T-cell (primary cell): ENCODE measurements around the gene TMEM129. TPM values are rescaled to one million over a fixed set of nuclear protein-coding genes. Genes with fewer than 3 reads are reported as not detected.
A peak's percentile ranks its signal among the peaks of the same experiment; 100 is the strongest.

ENCODE experiments used
- ATAC-seq, 4 experiments: fragments of 200-7000 bp in 3 of 4; fragments of 150-1000 bp in 1 of 4; cut with Tn5 transposase; replicated peaks in 1 of 4; 1 replicate in 3 of 4; 2 replicates in 1 of 4; pipeline ENCODE4 v1.10.0; 2021; ENCODE audit warnings: moderate library complexity in 3 of 4, mild to moderate bottlenecking in 2 of 4, moderate number of reproducible peaks in 1 of 4
- CTCF ChIA-PET, 2 donors: fragments of 300-600 bp; sonication (Branson Sonifier 250); formaldehyde crosslinking; loops; one replicate each; lab custom pipeline; 2022; ENCODE audit warnings: antibody characterized with exemption in 2 of 2; lab: Charles Lee
- POLR2A ChIA-PET, 2 donors: fragments of 300-600 bp; sonication (Branson Sonifier 250); formaldehyde crosslinking; loops; one replicate each; lab custom pipeline; 2022; ENCODE audit warnings: antibody characterized with exemption in 2 of 2; lab: Charles Lee
- DNase-seq, 35 experiments: peaks; one replicate each; pipeline versions ENCODE4 v3.0.0 to v3.0.0-alpha.2; 2013 to 2023
- H3K27ac ChIP-seq: one replicate; pipeline ENCODE4 v1.5.1; 2013; ENCODE audit warnings: low read length
- H3K27me3 ChIP-seq, 2 experiments: replicated peaks in 1 of 2; 1 replicate in 1 of 2; 2 replicates in 1 of 2; pipeline versions ENCODE4 v1.6.1 to v1.7.0; 2013; ENCODE audit warnings: low read length in 1 of 2, mixed read lengths in 1 of 2; ENCODE audit not compliant: control insufficient read depth in 2 of 2, insufficient read depth in 2 of 2; ENCODE audit errors: extremely low read depth in 1 of 2
- H3K36me3 ChIP-seq, 2 donors: 1 replicate in 1 of 2; 2 replicates in 1 of 2; pipeline versions ENCODE4 v1.6.1 to v1.7.0; 2013; ENCODE audit warnings: low read length in 1 of 2; ENCODE audit not compliant: control insufficient read depth in 2 of 2, insufficient read depth in 1 of 2; ENCODE audit errors: extremely low read depth in 1 of 2
- H3K4me1 ChIP-seq, 2 experiments: 1 replicate in 1 of 2; 2 replicates in 1 of 2; pipeline versions ENCODE4 v1.6.1 to v1.7.0; 2013; ENCODE audit warnings: low read length in 2 of 2, mixed read lengths in 1 of 2; ENCODE audit not compliant: insufficient read depth in 2 of 2, control insufficient read depth in 1 of 2; ENCODE audit errors: extremely low read depth in 1 of 2
- H3K4me3 ChIP-seq, 2 donors: 1 replicate in 1 of 2; 2 replicates in 1 of 2; pipeline versions ENCODE4 v1.5.1 to v1.7.0; 2013; ENCODE audit warnings: mild to moderate bottlenecking in 2 of 2, low read length in 1 of 2, moderate library complexity in 1 of 2; ENCODE audit not compliant: control insufficient read depth in 1 of 2; ENCODE audit errors: extremely low read depth in 1 of 2
- H3K9me3 ChIP-seq: 2 replicates; pipeline ENCODE4 v1.7.0; 2013
- H3K27ac Mint-ChIP-seq, 2 donors: one replicate each; pipeline ENCODE4 v1.8.0; 2020 to 2021; ENCODE audit warnings: mild to moderate bottlenecking in 2 of 2, mixed read lengths in 2 of 2
- H3K27me3 Mint-ChIP-seq, 2 donors: one replicate each; pipeline ENCODE4 v1.8.0; 2021 to 2022; ENCODE audit warnings: mixed read lengths in 2 of 2
- H3K36me3 Mint-ChIP-seq: one replicate; pipeline ENCODE4 v1.8.0; 2021; ENCODE audit warnings: mixed read lengths
- H3K4me1 Mint-ChIP-seq, 3 donors: one replicate each; pipeline ENCODE4 v1.8.0; 2020 to 2022; ENCODE audit warnings: mixed read lengths in 3 of 3, mild to moderate bottlenecking in 1 of 3
- H3K4me3 Mint-ChIP-seq, 3 donors: one replicate each; pipeline ENCODE4 v1.8.0; 2020 to 2022; ENCODE audit warnings: mild to moderate bottlenecking in 3 of 3, mixed read lengths in 3 of 3, moderate library complexity in 3 of 3
- H3K9me3 Mint-ChIP-seq, 3 donors: one replicate each; pipeline ENCODE4 v1.8.0; 2020 to 2022; ENCODE audit warnings: mixed read lengths in 3 of 3
- WGBS: methylation state at CpG from one replicate; pipeline ENCODE4 v1.1.5; 2013; ENCODE audit warnings: missing lambda C conversion rate; ENCODE audit not compliant: insufficient coverage; 5-methylcytosine and 5-hydroxymethylcytosine counted together
- total RNA-seq, 35 experiments: library from RNA in 6 of 35; stranded (reverse) in 6 of 35; fragments of 120-200 nt in 1 of 35; gene quantifications; one replicate each; pipeline versions ENCODE4 v1.2.1 to v1.2.4 and lab custom pipeline; 2013 to 2026

The TMEM129 gene
- total RNA-seq, 5 donors from 2014 or later (not counting 1 experiment from before 2014, with no cell fraction given) = 22.9 to 49.4 (median 46.3) TPM

- Histone ChIP-seq H3K4me1 (peaks cover 0 to 14% of the 10 kb centered on the region in 2 experiments), H3K9me3 (no peaks in the 10 kb centered on the region), H3K4me3 (no peak overlapping the region), H3K36me3 (no peaks in the 10 kb centered on the region), H3K27me3 (peaks cover 0 to 57% of the 10 kb centered on the region in 2 experiments), H3K27ac (no peak overlapping the region)
- DNase-seq (no peak), ATAC-seq (no peak)
- H3K36me3 Mint-ChIP-seq = no peaks in the 10 kb centered on the region
- peaks cover 0 to 9% (median 3%) of the 10 kb centered on the region in 3 donors for H3K4me1 Mint-ChIP-seq
- no peak overlapping the region for H3K27ac Mint-ChIP-seq
- CTCF ChIA-PET = no interaction called here
- 17% methylated on average over 30 of the region's 36 CpGs for WGBS
- no peaks in the 10 kb centered on the region for H3K9me3 Mint-ChIP-seq
- H3K4me3 Mint-ChIP-seq = no peak overlapping the region
- POLR2A ChIA-PET = no interaction called here
- peaks cover 7 to 28% of the 10 kb centered on the region in 2 donors for H3K27me3 Mint-ChIP-seq
These were observed 42.5 kb upstream of the TMEM129 start for GRCh38 chr4:1763550-1764080.

GRCh38 chr4:1763070-1763549 lies 42.0 kb upstream of the TMEM129 start:
- Histone ChIP-seq H3K27ac (no peak overlapping the region), H3K36me3 (no peaks in the 10 kb centered on the region), H3K27me3 (peaks cover 0 to 52% of the 10 kb centered on the region in 2 experiments), H3K9me3 (no peaks in the 10 kb centered on the region), H3K4me3 (no peak overlapping the region), H3K4me1 (peaks cover 0 to 14% of the 10 kb centered on the region in 2 experiments)
- Mint-ChIP-seq H3K27me3 (peaks cover 7 to 24% of the 10 kb centered on the region in 2 donors), H3K9me3 (no peaks in the 10 kb centered on the region), H3K36me3 (no peaks in the 10 kb centered on the region), H3K4me1 (peaks cover 0 to 6% (median 2%) of the 10 kb centered on the region in 3 donors), H3K4me3 (no peak overlapping the region), H3K27ac (no peak overlapping the region)
- DNase-seq = no peak
- no peak for ATAC-seq
- ChIA-PET POLR2A (no interaction called here), CTCF (no interaction called here)
- 41% methylated on average over 21 of the region's 31 CpGs for WGBS

DNA sequence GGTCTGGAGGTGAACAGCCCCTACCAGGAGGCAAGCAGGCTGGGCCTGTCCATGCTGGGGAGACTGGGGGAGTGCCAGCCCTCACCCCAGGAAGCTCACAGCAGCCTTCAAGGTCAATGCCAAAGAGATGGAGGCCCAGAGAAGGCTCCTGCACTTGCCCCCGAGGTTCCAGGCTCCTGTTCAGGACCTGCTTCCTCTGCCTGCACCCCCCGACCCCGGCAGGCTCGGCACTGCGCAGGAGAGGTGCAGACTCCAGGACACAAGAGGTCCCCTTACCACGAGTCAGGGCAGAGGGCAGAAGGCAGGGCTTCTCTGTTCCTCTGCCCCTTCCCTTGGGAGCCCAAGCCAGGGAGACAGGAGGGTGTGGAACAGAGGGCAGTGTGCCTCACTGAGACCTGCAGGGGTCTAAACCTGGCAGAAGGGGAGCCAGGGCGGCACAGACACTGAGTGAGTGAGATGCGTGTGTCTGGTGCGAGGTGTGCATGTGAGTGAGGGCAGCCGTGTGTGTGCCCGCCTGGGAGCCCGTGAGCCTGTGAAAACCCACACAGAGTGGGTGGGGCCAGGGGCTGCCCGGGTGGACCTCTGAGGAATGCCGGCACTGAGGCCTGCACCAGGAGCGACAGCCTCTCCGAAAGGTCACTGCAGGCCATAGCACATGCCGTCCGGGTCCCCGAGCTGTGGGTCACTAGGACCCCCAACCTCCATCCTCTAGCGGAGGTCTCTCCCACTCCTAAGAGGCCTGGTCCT lies 41.3 kb upstream of the TMEM129 start:
- H3K27ac ChIP-seq = no peak overlapping the region
- peaks cover 0 to 49% of the 10 kb centered on the region in 2 experiments for H3K27me3 ChIP-seq
- Mint-ChIP-seq H3K27ac (no peak overlapping the region), H3K4me3 (no peak overlapping the region), H3K27me3 (peaks cover 7 to 20% of the 10 kb centered on the region in 2 donors), H3K9me3 (no peaks in the 10 kb centered on the region), H3K4me1 (peaks cover 0 to 4% (median 0%) of the 10 kb centered on the region in 3 donors), H3K36me3 (no peaks in the 10 kb centered on the region)
- no peaks in the 10 kb centered on the region for H3K36me3 ChIP-seq
- DNase-seq = no peak
- CTCF ChIA-PET = no interaction called here
- H3K4me3 ChIP-seq = no peak overlapping the region
- no peaks in the 10 kb centered on the region for H3K9me3 ChIP-seq
- no peak for ATAC-seq
- peaks cover 0 to 11% of the 10 kb centered on the region in 2 experiments for H3K4me1 ChIP-seq
- WGBS = 73% methylated on average over 18 of the region's 20 CpGs
- POLR2A ChIA-PET = no interaction called here

GRCh38 chr4:1761130-1761689 lies 40.1 kb upstream of the TMEM129 start:
- 96% methylated on average over 8 of the region's 32 CpGs for WGBS
- H3K9me3 Mint-ChIP-seq = no peaks in the 10 kb centered on the region
- no peak overlapping the region for H3K4me3 Mint-ChIP-seq
- no peak overlapping the region for H3K27ac Mint-ChIP-seq
- H3K27me3 Mint-ChIP-seq = peaks cover 7 to 20% of the 10 kb centered on the region in 2 donors
- Histone ChIP-seq H3K4me3 (no peak overlapping the region), H3K9me3 (no peaks in the 10 kb centered on the region), H3K27me3 (peaks cover 0 to 43% of the 10 kb centered on the region in 2 experiments), H3K4me1 (peaks cover 0 to 5% of the 10 kb centered on the region in 2 experiments), H3K36me3 (no peaks in the 10 kb centered on the region), H3K27ac (no peak overlapping the region)
- CTCF ChIA-PET = no interaction called here
- DNase-seq (no peak), ATAC-seq (no peak)
- POLR2A ChIA-PET = no interaction called here
- peaks cover 0 to 4% (median 0%) of the 10 kb centered on the region in 3 donors for H3K4me1 Mint-ChIP-seq
- no peaks in the 10 kb centered on the region for H3K36me3 Mint-ChIP-seq

DNA sequence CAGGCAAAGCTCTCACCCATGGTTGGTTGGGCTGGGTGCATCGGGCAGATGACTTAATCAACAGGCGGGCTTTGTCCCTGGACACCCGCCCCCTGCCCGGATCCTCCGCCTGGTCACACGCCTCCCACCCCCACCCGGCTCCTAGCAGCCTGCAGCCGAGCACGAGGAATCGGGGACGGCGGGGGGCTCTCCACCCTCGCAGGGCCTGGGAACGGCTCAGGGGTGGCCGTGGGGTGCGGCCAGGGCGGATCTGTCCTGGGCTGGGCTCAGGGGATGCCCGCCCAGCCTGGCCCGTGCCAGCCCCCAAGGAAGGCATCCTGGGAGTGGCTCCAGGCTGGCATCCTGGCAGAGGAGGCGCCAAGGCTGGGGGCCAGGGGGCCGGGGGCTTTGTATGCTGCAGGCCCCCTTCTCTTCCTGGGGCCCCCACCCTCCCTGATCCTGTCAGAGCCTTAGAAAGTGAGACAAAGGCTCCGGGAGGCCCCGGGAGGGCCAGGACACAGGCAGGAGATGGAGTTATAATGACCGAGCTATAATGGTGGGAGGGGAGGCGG lies 39.5 kb upstream of the TMEM129 start:
- ATAC-seq (no peak), DNase-seq (no peak)
- Histone ChIP-seq H3K4me1 (peaks cover 0 to 5% of the 10 kb centered on the region in 2 experiments), H3K36me3 (no peaks in the 10 kb centered on the region), H3K27me3 (peaks cover 0 to 37% of the 10 kb centered on the region in 2 experiments), H3K4me3 (no peak overlapping the region), H3K9me3 (no peaks in the 10 kb centered on the region), H3K27ac (no peak overlapping the region)
- Mint-ChIP-seq H3K27ac (no peak overlapping the region), H3K4me1 (peaks cover 0 to 4% (median 0%) of the 10 kb centered on the region in 3 donors), H3K4me3 (no peak overlapping the region), H3K36me3 (no peaks in the 10 kb centered on the region), H3K27me3 (peaks cover 6 to 20% of the 10 kb centered on the region in 2 donors), H3K9me3 (no peaks in the 10 kb centered on the region)
- WGBS = 89% methylated on average over 21 of the region's 25 CpGs
- ChIA-PET POLR2A (no interaction called here), CTCF (no interaction called here)

DNA sequence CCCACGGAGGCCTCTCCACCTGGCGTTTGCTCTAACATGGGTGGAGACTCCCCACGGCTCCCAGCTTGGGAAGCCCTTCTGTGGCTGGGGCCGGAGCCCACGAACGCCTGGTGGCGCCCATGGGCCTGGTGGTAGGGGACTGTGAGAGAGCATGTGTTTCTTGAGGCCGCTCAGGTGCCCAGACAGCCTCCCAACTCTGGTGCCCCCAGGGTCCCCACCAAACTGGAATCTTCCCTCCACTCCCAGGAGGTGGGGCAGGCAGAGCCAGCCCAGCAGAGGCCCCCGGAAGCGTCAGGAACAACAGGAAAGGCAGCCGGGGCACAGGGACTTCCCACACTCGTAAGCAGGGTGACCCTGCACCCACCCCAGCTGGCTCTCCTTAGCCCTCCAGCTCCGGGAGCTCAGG lies 38.7 kb upstream of the TMEM129 start:
- ChIA-PET POLR2A (no interaction called here), CTCF (no interaction called here)
- H3K36me3 ChIP-seq = no peaks in the 10 kb centered on the region
- no peaks in the 10 kb centered on the region for H3K36me3 Mint-ChIP-seq
- H3K9me3 ChIP-seq = no peaks in the 10 kb centered on the region
- DNase-seq = no peak
- WGBS = no CpG with 5 or more reads among the region's 13 CpGs
- H3K4me1 ChIP-seq = peaks cover 0 to 5% of the 10 kb centered on the region in 2 experiments
- no peak overlapping the region for H3K4me3 ChIP-seq
- H3K27me3 ChIP-seq = peaks cover 0 to 29% of the 10 kb centered on the region in 2 experiments
- no peak overlapping the region for H3K27ac Mint-ChIP-seq
- H3K9me3 Mint-ChIP-seq = no peaks in the 10 kb centered on the region
- peaks cover 0 to 4% (median 0%) of the 10 kb centered on the region in 3 donors for H3K4me1 Mint-ChIP-seq
- peak in 1 of 4 experiments; percentile 35 for ATAC-seq
- H3K4me3 Mint-ChIP-seq = no peak overlapping the region
- H3K27ac ChIP-seq = no peak overlapping the region
- peaks cover 3 to 13% of the 10 kb centered on the region in 2 donors for H3K27me3 Mint-ChIP-seq
